GM12873 (cell line): ENCODE measurements around the gene IGFBP5.

Experiments
- CTCF ChIP-seq: IDR thresholded peaks from 2 replicates; pipeline ENCODE4 v1.5.1; 2012; ENCODE audit warnings: low read depth, mild to moderate bottlenecking, moderate library complexity, low read length, control low read depth; ENCODE audit not compliant: insufficient read depth; ENCODE audit errors: missing control alignments

Gene IGFBP5

GRCh38 chr2:216679658-216680024 is 15.7 kb downstream of the IGFBP5 start:
- TF ChIP-seq CTCF: no peak

- TF ChIP-seq CTCF: no peak
These were observed 16.3 kb downstream of the IGFBP5 start for GRCh38 chr2:216678813-216679657.

- no peak for TF ChIP-seq CTCF
These were observed 17.3 kb downstream of the IGFBP5 start for GRCh38 chr2:216678098-216678465.

- TF ChIP-seq CTCF: no peak
These were observed 17.8 kb downstream of the IGFBP5 start for GRCh38 chr2:216677439-216678097.

GRCh38 chr2:216676630-216677029 is 18.7 kb downstream of the IGFBP5 start:
- no peak for TF ChIP-seq CTCF

- no peak for TF ChIP-seq CTCF
These were observed 21.0 kb downstream of the IGFBP5 start for GRCh38 chr2:216674376-216674775.

- no peak for TF ChIP-seq CTCF
These were observed 21.7 kb downstream of the IGFBP5 start for GRCh38 chr2:216673609-216674008.
